SK-N-SH (cell line): ENCODE results near the gene SUV39H2.

ENCODE experiments used
- CTCF ChIP-seq: fragments of 200-600 bp; sonication (generic); IDR thresholded peaks from 2 replicates; pipeline ENCODE4 v1.6.1; 2017; ENCODE audit warnings: antibody characterized with exemption, mild to moderate bottlenecking, moderate library complexity
- FOXJ3 ChIP-seq: sonication (generic); formaldehyde crosslinking; IDR thresholded peaks from 2 replicates; pipeline ENCODE4 v1.5.1; 2020; ENCODE audit warnings: mild to moderate bottlenecking, missing genetic modification reagents

GRCh38 chr10:14837757-14838581, 40.7 kb upstream of the SUV39H2 start, which contains the start of the genes CDNF, HSPA14 and MSANTD7:
- no peak for TF ChIP-seq CTCF
- TF ChIP-seq FOXJ3 (CRISPR knock-in tag): no peak
